Measurements from ENCODE around the gene CEP83.

CEP83 gene

DNA sequence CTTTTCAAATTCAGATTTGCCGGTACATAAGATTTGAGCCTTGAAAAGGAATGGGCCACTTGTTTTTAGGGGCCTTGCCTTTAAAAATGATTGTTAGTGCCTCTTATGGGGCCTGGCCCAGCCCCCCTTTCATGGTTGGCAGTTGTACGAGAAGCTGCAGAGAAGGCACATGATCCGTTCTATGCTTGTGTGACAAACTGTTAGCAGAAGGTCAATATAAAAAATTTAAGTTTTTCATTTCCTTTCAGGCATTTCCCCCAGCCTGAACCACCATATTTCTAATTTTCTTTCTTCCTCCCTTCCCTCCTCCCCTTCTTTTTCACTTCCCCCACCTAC, 192.2 kb downstream of the CEP83 start:
- Histone ChIP-seq H3K27me3 (ENCODE audit: control insufficient read depth, low read length) (no peaks in the 10 kb centered on the region; the same call in 1 of the 2 replicates), H3K27ac (ENCODE audit: low read depth, low read length) (no peak overlapping the region)

DNA sequence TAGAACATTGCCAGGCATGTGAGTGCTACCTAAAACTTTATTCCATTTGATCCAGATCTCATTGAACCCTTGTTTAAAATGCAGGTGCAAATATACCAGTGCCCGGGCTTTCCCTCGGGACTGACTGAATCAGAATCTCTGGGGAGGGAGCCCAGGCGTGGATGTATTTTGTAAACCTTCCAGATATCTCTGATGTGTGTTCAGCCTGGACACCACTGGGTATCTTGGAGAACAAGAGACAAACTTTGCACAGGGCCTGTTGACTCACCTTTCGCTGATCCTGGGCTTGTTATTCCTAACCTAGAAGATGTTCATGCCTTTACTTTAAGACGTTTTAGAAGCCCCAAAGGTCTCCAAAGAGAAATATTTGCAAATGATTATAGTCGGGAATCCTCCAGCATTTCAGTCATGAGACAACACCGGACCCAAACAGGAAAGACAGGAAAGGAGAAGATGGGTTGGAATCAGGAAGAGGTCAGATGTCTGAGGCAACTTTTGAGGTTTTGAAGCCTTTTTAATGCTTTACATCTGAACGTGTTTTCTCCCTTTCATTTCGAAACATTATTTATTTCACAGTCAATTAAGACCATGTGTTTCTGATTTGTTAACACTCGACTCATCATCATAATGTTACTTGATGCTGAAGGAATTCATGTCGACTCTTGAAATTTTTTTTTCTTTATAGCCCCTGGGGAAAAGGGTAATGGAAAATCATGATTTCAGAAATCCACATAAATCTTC, 192.7 kb downstream of the CEP83 start:
- H3K27ac ChIP-seq (ENCODE audit: low read depth, low read length), result no peak overlapping the region
- H3K4me2 ChIP-seq (ENCODE audit: low read length), result no peak overlapping the region
- no peaks in the 10 kb centered on the region for H3K36me3 ChIP-seq (ENCODE audit: control insufficient read depth, low read length)
- no peaks in the 10 kb centered on the region for H3K9me3 ChIP-seq (ENCODE audit: control insufficient read depth, insufficient read depth, low read length)
- no peaks in the 10 kb centered on the region for H4K20me1 ChIP-seq (ENCODE audit: control insufficient read depth, insufficient read depth, low read depth, low read length)
- no peak overlapping the region for H3K4me3 ChIP-seq (ENCODE audit: low read length)
- H3K4me1 ChIP-seq (ENCODE audit: control insufficient read depth, low read length), result peaks cover 25% of the 10 kb centered on the region
- no peaks in the 10 kb centered on the region; the same call in 1 of the 2 replicates for H3K27me3 ChIP-seq (ENCODE audit: control insufficient read depth, low read length)
- no peaks in the 10 kb centered on the region for H3K9me2 ChIP-seq (replicated peaks; ENCODE audit: control insufficient read depth, low read length)
- no peaks in the 10 kb centered on the region for H3F3A ChIP-seq (ENCODE audit: control insufficient read depth, insufficient read depth)
- no peaks in the 10 kb centered on the region for H3K79me2 ChIP-seq (ENCODE audit: control insufficient read depth, low read length)
- no peak for TF ChIP-seq EZH2phosphoT487 (IDR thresholded peaks at IDR 0.05; ENCODE audit: borderline replicate concordance, low read length)
- TF ChIP-seq, protein P1, sequence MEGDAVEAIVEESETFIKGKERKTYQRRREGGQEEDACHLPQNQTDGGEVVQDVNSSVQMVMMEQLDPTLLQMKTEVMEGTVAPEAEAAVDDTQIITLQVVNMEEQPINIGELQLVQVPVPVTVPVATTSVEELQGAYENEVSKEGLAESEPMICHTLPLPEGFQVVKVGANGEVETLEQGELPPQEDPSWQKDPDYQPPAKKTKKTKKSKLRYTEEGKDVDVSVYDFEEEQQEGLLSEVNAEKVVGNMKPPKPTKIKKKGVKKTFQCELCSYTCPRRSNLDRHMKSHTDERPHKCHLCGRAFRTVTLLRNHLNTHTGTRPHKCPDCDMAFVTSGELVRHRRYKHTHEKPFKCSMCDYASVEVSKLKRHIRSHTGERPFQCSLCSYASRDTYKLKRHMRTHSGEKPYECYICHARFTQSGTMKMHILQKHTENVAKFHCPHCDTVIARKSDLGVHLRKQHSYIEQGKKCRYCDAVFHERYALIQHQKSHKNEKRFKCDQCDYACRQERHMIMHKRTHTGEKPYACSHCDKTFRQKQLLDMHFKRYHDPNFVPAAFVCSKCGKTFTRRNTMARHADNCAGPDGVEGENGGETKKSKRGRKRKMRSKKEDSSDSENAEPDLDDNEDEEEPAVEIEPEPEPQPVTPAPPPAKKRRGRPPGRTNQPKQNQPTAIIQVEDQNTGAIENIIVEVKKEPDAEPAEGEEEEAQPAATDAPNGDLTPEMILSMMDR (IDR thresholded peaks at IDR 0.05; ENCODE audit: low read depth, low read length, poor library complexity, severe bottlenecking), result no peak

More for the DNA sequence above, 192.2 kb downstream of the CEP83 start:
- H4K20me1 ChIP-seq (ENCODE audit: control insufficient read depth, insufficient read depth, low read depth, low read length), result no peaks in the 10 kb centered on the region
- H3K36me3 ChIP-seq (ENCODE audit: control insufficient read depth, low read length), result no peaks in the 10 kb centered on the region
- peaks cover 19% of the 10 kb centered on the region for H3K4me1 ChIP-seq (ENCODE audit: control insufficient read depth, low read length)
- H3F3A ChIP-seq (ENCODE audit: control insufficient read depth, insufficient read depth), result no peaks in the 10 kb centered on the region
- no peaks in the 10 kb centered on the region for H3K9me2 ChIP-seq (replicated peaks; ENCODE audit: control insufficient read depth, low read length)
- H3K4me3 ChIP-seq (ENCODE audit: low read length), result no peak overlapping the region
- H3K79me2 ChIP-seq (ENCODE audit: control insufficient read depth, low read length), result no peaks in the 10 kb centered on the region
- H3K4me2 ChIP-seq (ENCODE audit: low read length), result no peak overlapping the region
- no peaks in the 10 kb centered on the region for H3K9me3 ChIP-seq (ENCODE audit: control insufficient read depth, insufficient read depth, low read length)
- no peak for TF ChIP-seq EZH2phosphoT487 (IDR thresholded peaks at IDR 0.05; ENCODE audit: borderline replicate concordance, low read length)
- TF ChIP-seq, protein P1 (IDR thresholded peaks at IDR 0.05; ENCODE audit: low read depth, low read length, poor library complexity, severe bottlenecking), result no peak

DNA sequence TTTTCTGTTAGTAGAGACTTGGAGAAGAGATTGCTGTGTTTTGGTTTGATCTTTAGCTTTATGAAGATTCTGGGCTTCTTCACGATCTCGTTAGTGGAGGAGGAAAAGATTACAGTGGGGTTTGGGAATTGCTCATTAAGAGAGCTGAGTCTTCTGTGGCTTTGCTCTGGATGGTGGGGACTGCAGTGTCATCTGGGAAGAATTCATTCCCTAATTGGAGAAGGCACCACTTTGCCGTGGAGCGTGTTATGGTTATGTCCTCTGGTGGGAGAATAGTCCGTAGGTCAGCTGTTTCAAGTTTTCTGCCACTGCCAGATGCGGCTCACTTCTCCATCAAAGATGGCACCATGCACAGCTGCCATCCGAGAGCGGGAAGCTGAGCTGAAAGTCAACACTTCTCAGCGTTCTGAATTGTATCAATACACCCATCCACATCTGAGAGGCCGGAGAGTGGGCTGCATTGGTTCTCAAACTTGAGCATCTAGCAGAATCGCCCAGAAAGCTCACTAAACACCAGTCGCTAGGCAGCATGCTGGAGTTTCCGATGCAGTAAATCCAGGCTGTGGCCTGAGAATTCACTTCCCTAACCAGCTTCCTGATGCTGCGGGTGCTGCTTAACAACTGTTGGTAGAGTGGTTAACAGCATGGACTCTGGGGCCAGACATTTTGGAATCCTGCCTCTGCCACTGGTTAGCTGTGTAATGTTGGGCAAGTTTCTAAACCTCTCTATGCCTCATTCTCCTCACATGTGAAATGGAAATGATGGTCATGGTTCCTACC, 193.5 kb downstream of the CEP83 start:
- TF ChIP-seq, protein P1 (IDR thresholded peaks at IDR 0.05; ENCODE audit: low read depth, low read length, poor library complexity, severe bottlenecking), result no peak
- no peak for TF ChIP-seq EZH2phosphoT487 (IDR thresholded peaks at IDR 0.05; ENCODE audit: borderline replicate concordance, low read length)
- Histone ChIP-seq H3K4me3 (ENCODE audit: low read length) (no peak overlapping the region), H3F3A (ENCODE audit: control insufficient read depth, insufficient read depth) (no peaks in the 10 kb centered on the region), H3K79me2 (ENCODE audit: control insufficient read depth, low read length) (no peaks in the 10 kb centered on the region), H3K4me2 (ENCODE audit: low read length) (no peak overlapping the region), H3K27me3 (ENCODE audit: control insufficient read depth, low read length) (no peaks in the 10 kb centered on the region; the same call in 1 of the 2 replicates), H3K9me3 (ENCODE audit: control insufficient read depth, insufficient read depth, low read length) (no peaks in the 10 kb centered on the region), H3K36me3 (ENCODE audit: control insufficient read depth, low read length) (no peaks in the 10 kb centered on the region), H3K4me1 (ENCODE audit: control insufficient read depth, low read length) (peaks cover 29% of the 10 kb centered on the region), H3K27ac (ENCODE audit: low read depth, low read length) (no peak overlapping the region), H3K9me2 (replicated peaks; ENCODE audit: control insufficient read depth, low read length) (no peaks in the 10 kb centered on the region), H4K20me1 (ENCODE audit: control insufficient read depth, insufficient read depth, low read depth, low read length) (no peaks in the 10 kb centered on the region)
